Stimulated activated naive CD8-positive, alpha-beta T cell treated with anti-CD3 and anti-CD28 coated beads, Interleukin-15, Interleukin-2, amounts not matched to agents 100 U/mL and 50 U/mL, for 24 hours (primary cell): ENCODE measurements around the gene RFTN1.

Source experiments
- ATAC-seq: fragments of 150-1000 bp; cut with Tn5 transposase; one replicate; pipeline ENCODE4 v1.10.0; 2021
- DNase-seq: peaks from one replicate; pipeline ENCODE4 v3.0.0; 2021

The RFTN1 gene

DNA sequence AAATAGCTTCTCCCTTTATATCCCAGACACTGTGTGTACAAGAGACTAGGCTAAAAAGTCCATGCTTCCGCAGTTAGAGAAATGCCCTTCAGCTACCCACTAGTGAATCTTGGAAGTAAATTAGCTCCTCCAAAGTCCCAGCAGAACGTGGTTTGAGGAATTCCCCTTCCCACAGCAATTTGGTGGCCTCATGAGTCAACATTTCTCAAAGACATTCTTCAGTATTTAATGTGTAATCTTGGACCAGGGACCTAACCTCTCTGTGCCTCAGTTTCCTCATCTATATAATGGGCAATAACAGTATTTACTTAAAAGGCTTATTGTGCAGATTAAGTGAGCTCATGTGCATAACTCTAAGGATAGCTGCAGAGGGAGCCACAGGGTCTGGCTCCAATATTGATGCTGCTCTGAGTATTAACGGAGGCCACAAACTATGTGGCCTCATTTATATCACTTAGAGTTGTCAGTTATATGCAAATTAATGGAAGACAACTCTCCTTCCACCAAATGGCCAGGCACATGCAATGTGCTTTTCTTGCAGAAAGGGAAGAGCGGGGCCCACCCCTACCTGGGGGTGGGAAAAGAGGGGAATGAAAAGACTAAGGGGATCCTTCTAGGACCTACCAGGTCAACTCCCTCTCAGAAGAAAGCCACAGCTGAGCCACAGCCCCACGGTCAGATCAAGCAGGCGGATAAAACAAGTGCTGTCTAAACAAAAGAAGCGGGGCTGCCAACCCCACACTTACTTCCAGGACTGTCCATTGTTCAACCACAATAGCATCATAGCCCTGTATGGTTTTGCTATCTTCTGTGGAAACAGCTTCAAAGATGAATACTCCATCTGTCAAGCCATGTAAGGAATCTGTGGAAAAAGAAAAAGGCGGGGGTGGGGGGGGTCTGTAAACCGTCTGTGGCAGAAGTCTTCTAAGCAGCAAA lies 156.0 kb downstream of the RFTN1 start:
- ATAC-seq (no peak), DNase-seq (no peak)

- DNase-seq, result no peak
- ATAC-seq, result no peak
Measured at GRCh38 chr3:16355828-16356227, 157.7 kb downstream of the RFTN1 start.

DNA sequence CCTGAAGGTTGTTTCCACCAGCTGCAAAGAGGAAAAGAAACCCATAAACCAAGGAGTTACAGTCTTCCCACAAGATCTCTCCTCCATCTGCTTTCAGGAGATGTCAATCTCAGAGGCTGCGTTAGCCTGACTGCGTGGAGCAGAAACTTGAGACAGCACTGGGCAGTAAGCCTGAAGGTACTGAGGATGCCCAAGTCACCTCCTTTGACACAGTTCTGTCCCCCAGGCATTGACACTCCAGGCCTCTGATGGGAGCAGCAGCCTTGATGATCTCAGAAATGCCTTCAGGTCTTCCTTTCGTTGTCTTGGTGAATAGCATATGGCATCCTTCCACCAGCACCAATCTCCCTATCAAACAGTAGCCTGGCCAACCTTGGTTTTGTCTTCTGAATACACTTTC lies 159.2 kb downstream of the RFTN1 start:
- DNase-seq, result no peak
- ATAC-seq, result no peak

DNA sequence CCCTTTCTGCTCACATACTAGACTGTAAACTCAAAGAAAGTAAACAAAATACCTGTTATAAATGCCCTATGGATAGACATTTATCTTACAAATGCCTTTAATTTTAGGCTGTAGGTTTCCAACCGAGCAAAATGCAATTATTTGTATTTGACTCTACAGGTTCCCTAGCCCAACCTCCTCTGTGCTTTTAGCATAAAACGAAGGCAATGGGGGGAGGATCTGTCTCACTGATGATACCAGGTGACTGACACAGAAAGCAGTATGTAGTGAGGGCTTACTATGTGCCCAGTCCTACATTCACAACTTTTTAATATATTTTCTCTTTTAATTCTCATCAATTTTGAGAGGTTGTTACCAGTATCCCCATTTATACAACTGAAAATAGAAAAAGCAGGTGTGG lies 161.1 kb downstream of the RFTN1 start:
- ATAC-seq (no peak), DNase-seq (no peak)

DNA sequence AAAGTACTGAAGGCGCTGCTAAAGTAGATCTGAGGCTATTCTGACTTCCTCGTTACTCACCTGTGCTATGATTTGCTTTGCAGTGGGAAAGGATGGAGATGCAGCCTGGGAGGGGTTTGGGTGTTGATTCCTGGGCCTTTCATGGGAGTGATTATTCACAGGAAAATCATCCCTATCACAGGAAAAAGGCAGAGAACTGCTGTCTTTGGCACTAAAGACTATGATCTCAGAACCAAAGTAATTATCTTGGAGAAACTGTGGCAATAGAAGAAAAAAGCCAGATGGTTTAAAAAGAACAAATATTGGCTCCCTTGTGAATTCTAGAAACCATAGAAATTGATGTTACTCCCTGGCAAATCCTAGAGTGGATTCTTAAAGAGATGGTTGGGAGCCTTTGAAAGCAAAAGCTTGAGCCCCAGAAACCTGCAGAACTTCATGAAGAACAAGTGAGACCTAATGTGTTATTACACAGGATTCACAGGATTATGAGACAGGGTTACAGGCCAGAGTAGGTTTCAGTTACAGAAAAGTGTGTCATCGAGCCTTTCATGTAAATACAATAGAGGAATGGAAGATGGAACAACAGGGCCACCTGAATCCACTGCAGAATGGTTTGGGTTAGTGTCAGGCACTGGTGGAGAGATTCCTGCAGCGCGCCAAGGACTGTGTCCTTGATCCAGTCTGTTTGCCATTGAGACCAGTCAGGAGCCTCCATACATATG lies 162.7 kb downstream of the RFTN1 start:
- DNase-seq (no peak), ATAC-seq (no peak)

DNA sequence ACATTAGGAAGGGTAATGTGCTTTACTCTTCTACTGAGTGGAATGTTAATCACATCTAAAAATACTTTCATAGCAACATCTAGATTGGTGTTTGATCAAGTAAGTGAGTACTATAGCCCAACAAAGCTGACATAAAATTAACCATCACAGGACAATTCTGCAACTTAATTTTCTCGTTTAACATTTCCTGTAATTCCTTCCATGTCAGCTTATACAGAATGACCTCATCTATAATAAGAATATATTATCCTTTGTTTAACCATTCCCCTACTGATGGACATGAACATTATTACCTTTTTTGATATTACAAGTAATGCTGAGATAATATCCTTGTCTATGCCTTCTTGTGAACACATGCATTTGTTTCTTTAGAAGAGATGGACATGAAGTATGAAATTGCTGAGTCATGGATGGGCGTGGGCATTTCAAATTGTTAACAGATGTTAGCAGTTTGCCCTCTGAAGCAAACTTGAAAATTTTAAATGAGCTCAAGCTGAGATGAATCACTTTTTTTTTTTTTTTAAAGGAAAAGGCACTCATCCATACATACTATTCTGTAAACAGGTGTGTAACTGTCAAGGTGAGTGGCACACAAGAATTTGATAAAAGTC lies 163.4 kb downstream of the RFTN1 start:
- ATAC-seq (no peak), DNase-seq (no peak)

DNA sequence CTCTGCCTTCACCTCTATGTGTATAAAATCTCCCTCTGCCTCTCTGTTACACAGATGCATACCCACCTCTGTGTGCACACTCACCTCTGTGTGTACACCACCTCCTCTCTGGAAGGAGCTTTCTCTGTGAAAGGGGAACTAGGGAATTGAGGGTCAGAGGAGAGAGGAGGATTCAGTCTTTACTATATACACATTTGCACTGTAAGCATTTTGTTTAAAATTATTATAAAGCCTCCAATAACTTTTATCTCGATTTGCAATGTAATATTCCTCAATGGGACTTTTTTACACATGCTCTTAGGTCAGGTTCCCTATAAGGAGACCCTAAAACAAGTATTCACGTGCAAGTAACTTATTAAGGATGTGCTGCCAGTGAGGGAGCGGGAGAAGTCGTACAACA lies 166.0 kb downstream of the RFTN1 start:
- ATAC-seq (no peak), DNase-seq (no peak)

GRCh38 chr3:16346413-16347081 lies 167.0 kb downstream of the RFTN1 start:
- DNase-seq (no peak), ATAC-seq (no peak)

- DNase-seq (no peak), ATAC-seq (no peak)
Measured at GRCh38 chr3:16343101-16343500, 170.4 kb downstream of the RFTN1 start.

DNA sequence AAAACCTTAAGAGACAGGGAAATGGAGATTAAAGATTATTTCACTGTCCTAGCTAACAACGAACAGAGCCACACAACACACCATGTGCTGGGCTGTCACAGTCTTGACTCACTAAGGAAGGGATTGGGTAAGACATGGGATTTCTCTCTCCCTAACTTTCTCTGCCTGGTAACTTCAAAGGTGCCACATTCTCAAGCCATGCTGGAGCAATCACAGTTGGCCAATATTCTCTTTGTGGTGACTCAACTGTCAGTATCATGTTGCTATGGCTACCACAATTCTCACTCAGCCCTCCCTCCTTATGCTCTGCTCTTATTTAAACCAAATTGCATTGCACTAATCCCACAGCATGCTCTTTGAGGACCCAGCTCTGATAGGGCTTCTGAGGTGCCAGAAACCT lies 174.5 kb downstream of the RFTN1 start:
- DNase-seq, result no peak
- ATAC-seq, result peak; percentile 68

GRCh38 chr3:16337856-16338540 lies 175.5 kb downstream of the RFTN1 start:
- peak; percentile 68 for ATAC-seq

DNA sequence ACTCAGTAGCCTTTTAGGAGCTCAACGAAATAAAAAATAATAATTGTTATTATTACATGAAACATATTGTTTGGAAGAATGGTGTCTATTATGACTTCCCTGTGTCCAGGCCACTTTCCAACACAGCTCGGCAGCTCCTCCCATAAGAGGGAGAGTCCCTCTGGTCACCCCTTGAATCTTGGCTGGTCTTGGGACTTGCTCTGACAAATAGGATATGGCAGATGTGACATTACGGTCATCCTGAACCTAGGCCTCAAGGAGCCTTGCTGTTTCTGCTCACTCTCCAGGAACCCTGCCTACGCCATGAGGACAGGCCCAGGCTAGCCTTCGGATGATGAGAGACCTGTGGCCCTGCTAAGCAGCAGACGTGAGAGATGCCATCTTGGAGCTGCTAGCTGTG lies 176.7 kb downstream of the RFTN1 start:
- no peak for ATAC-seq

More at GRCh38 chr3:16337856-16338540, 175.5 kb downstream of the RFTN1 start:
- DNase-seq, result peak; percentile 58

DNA sequence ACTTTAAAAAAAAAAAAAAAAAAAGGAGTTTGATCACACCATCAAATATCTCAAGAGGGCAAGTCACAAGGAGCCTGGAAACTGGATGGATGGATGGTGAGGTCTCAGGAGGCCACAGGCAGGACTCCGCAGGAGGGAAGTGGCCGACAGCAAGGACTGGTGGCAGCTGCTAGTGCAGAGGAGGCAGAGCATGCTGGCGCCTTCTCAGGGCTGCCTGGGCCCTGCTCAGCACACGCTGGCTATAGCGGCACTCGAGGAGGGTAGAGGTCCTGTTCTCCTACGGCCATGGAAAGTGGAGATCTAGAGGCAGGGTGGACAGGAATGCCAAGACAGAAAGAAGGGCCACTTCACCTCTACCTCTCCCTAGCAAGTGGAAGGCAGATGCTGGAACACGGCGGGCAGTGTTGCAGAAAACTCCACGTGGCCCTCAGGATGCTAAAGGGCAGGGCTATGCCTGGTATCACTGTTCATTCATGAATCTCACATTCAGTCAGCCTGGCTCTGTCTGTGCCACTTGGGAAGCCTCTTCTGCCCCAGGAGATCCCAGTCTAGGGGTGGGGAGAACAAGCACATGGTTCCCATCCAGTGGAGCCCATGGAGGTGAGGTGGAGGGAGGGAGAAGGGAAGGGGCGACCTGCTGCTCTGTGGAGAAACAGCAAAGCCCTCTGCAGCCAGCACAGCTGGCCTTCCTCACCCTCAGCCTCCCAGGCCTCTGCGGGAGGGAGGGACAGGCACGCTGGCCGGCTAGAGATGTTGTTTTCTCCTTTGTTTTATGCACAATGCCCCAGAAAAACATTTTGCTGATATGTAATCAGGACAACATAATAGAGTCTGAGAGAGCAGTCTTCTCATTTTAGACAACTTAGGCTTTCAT lies 177.5 kb downstream of the RFTN1 start:
- no peak for ATAC-seq
- no peak for DNase-seq

More for the DNA sequence above, 176.7 kb downstream of the RFTN1 start:
- DNase-seq, result no peak

- DNase-seq, result no peak
- ATAC-seq, result no peak
Measured at GRCh38 chr3:16335333-16335732, 178.2 kb downstream of the RFTN1 start.

- no peak for ATAC-seq
- no peak for DNase-seq
Measured at GRCh38 chr3:16334909-16335308, 178.6 kb downstream of the RFTN1 start.

GRCh38 chr3:16332904-16333426 lies 180.5 kb downstream of the RFTN1 start:
- DNase-seq (no peak), ATAC-seq (no peak)

GRCh38 chr3:16331319-16331883 lies 182.1 kb downstream of the RFTN1 start:
- DNase-seq (no peak), ATAC-seq (no peak)

DNA sequence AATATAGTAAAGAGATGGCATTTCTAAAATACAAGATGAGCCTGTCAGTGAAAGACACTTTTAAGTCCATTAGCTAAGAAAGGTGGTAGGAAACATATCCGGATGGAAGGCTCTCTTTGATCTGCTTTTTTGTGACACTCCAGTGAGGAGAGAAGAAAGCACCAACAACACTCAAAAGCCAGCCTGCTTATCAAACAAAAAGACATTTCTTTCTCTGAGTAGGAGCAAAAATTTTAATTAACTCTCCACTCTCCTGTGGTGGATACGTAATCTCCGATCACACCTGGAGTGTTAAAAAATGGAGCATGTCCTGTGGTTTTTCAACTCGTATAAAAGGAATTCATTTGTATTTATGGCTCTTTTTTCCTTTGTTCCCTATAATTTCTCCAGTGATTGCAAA lies 183.1 kb downstream of the RFTN1 start:
- DNase-seq, result no peak

GRCh38 chr3:16329826-16330129 lies 183.7 kb downstream of the RFTN1 start:
- ATAC-seq (no peak), DNase-seq (no peak)

More for the DNA sequence above, 183.1 kb downstream of the RFTN1 start:
- ATAC-seq, result no peak
